ENCODE measurements around the gene LDLRAD3. TPM values are rescaled to one million over a fixed set of nuclear protein-coding genes. Genes with fewer than 3 reads are reported as not detected.

LDLRAD3 gene
- total RNA-seq, 1 donor from 2014 or later = 14.9 TPM

DNA sequence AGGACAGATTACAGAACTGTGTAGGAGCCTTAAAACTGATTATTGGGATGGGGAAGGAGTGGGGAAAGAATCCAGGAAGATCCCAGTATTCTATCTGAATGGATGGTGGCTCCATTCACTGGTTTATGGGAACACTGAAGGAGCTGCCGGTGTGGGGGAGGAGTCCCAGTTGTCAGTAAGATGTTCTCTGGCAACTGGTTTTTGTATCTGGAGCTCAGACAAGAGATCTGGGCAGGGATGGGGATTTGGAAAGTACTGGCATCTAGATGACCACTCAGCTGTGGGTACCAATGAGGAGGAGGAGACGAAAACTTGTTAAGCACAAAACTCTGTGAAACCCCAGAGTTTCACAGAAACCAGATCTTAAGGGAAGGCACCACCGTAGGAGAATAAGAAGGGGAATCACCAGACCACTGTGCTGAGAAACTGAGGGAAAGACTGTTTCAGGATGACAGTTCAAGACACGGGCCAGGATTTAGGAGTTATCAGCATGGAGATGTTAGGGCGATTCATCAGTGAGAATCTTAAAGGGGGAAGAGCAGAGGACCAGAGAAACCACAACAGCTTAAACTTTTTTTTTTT lies 28.1 kb downstream of the LDLRAD3 start:
- Mint-ChIP-seq H3K4me3 (ENCODE audit: unreplicated experiment) (no peak overlapping the region), H3K36me3 (ENCODE audit: low read depth, unreplicated experiment) (peaks cover 18% of the 10 kb centered on the region), H3K27ac (ENCODE audit: unreplicated experiment) (no peak overlapping the region), H3K27me3 (ENCODE audit: low read depth, unreplicated experiment) (no peaks in the 10 kb centered on the region), H3K4me1 (ENCODE audit: low read depth, unreplicated experiment) (peaks cover 13% of the 10 kb centered on the region), H3K9me3 (ENCODE audit: unreplicated experiment) (peaks cover 6% of the 10 kb centered on the region)
- TF ChIP-seq, protein P1, sequence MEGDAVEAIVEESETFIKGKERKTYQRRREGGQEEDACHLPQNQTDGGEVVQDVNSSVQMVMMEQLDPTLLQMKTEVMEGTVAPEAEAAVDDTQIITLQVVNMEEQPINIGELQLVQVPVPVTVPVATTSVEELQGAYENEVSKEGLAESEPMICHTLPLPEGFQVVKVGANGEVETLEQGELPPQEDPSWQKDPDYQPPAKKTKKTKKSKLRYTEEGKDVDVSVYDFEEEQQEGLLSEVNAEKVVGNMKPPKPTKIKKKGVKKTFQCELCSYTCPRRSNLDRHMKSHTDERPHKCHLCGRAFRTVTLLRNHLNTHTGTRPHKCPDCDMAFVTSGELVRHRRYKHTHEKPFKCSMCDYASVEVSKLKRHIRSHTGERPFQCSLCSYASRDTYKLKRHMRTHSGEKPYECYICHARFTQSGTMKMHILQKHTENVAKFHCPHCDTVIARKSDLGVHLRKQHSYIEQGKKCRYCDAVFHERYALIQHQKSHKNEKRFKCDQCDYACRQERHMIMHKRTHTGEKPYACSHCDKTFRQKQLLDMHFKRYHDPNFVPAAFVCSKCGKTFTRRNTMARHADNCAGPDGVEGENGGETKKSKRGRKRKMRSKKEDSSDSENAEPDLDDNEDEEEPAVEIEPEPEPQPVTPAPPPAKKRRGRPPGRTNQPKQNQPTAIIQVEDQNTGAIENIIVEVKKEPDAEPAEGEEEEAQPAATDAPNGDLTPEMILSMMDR (IDR thresholded peaks at IDR 0.05; ENCODE audit: insufficient read depth, low read depth, low read length) = no peak
- no peak for TF ChIP-seq EZH2 (IDR thresholded peaks at IDR 0.05; ENCODE audit: insufficient read depth, low read length)
- Histone ChIP-seq H3K9ac (ENCODE audit: low read length) (no peak overlapping the region), H3K27ac (ENCODE audit: low read depth, low read length) (no peak overlapping the region), H3K9me3 (ENCODE audit: insufficient read depth, low read depth, low read length) (no peaks in the 10 kb centered on the region), H4K20me1 (ENCODE audit: insufficient read depth, low read length) (peaks cover 12% of the 10 kb centered on the region), H2AFZ (ENCODE audit: low read depth, low read length) (no peak overlapping the region), H3K4me2 (ENCODE audit: low read length) (no peak overlapping the region), H3K79me2 (ENCODE audit: insufficient read depth, low read length) (no peaks in the 10 kb centered on the region), H3K27me3 (ENCODE audit: insufficient read depth, low read length) (no peaks in the 10 kb centered on the region), H3K4me3 (ENCODE audit: insufficient read depth, low read depth, low read length) (no peak overlapping the region), H3K4me1 (ENCODE audit: insufficient read depth, low read length) (no peaks in the 10 kb centered on the region), H3K36me3 (ENCODE audit: insufficient read depth, low read length) (no peaks in the 10 kb centered on the region)
- no peak for FAIRE-seq
- DNase-seq (ENCODE audit: low read depth) = no peak

DNA sequence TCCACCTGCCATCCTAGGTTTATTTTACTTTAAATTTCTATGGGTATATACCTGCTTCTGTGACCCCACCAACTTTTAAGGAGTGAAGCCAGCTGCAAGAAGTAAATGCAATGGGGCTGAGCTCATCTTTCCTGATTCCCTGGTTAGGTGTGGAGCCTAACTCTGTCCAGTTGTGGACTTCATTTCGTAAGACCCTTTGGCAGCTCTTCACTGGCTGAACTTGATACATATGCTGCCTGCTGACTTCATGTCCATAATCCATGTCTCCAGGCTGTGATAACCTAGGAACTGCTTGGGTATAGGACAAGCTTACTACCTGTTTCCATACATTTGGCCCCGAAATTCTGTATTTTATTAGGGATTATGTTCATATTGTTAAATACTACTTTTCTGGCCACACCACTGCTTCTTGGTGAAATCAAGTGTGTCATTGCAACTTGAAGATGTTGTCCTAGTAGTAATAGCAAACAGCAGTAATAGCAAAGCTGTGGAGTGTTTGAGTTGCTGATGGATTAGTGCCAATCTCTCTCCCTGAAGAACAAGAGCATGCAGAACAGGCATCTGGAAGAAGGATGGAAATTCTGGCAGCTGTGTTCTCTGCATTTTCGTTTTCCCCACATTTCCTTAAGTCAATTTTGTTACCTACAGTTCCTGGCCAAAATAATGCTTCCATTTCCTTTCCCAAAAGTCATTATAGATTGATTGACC lies 31.2 kb downstream of the LDLRAD3 start:
- no peaks in the 10 kb centered on the region for H3K27me3 Mint-ChIP-seq (ENCODE audit: low read depth, unreplicated experiment)
- no peak overlapping the region for H3K9ac ChIP-seq (ENCODE audit: low read length)
- no peaks in the 10 kb centered on the region for H3K9me3 ChIP-seq (ENCODE audit: insufficient read depth, low read depth, low read length)
- no peak overlapping the region for H3K4me2 ChIP-seq (ENCODE audit: low read length)
- H3K27ac ChIP-seq (ENCODE audit: low read depth, low read length) = no peak overlapping the region
- H3K4me3 Mint-ChIP-seq (ENCODE audit: unreplicated experiment) = no peak overlapping the region
- H3K79me2 ChIP-seq (ENCODE audit: insufficient read depth, low read length) = no peaks in the 10 kb centered on the region
- H3K4me1 ChIP-seq (ENCODE audit: insufficient read depth, low read length) = no peaks in the 10 kb centered on the region
- no peaks in the 10 kb centered on the region for H3K4me1 Mint-ChIP-seq (ENCODE audit: low read depth, unreplicated experiment)
- peaks cover 6% of the 10 kb centered on the region for H3K9me3 Mint-ChIP-seq (ENCODE audit: unreplicated experiment)
- H2AFZ ChIP-seq (ENCODE audit: low read depth, low read length) = no peak overlapping the region
- DNase-seq (ENCODE audit: low read depth) = no peak
- TF ChIP-seq EZH2 (IDR thresholded peaks at IDR 0.05; ENCODE audit: insufficient read depth, low read length) = no peak
- TF ChIP-seq, protein P1 (IDR thresholded peaks at IDR 0.05; ENCODE audit: insufficient read depth, low read depth, low read length) = no peak
- H3K4me3 ChIP-seq (ENCODE audit: insufficient read depth, low read depth, low read length) = no peak overlapping the region
- H3K36me3 Mint-ChIP-seq (ENCODE audit: low read depth, unreplicated experiment) = peaks cover 21% of the 10 kb centered on the region
- no peak for FAIRE-seq
- no peak overlapping the region for H3K27ac Mint-ChIP-seq (ENCODE audit: unreplicated experiment)
- peaks cover 2% of the 10 kb centered on the region for H4K20me1 ChIP-seq (ENCODE audit: insufficient read depth, low read length)
- no peaks in the 10 kb centered on the region for H3K36me3 ChIP-seq (ENCODE audit: insufficient read depth, low read length)
- no peaks in the 10 kb centered on the region for H3K27me3 ChIP-seq (ENCODE audit: insufficient read depth, low read length)

DNA sequence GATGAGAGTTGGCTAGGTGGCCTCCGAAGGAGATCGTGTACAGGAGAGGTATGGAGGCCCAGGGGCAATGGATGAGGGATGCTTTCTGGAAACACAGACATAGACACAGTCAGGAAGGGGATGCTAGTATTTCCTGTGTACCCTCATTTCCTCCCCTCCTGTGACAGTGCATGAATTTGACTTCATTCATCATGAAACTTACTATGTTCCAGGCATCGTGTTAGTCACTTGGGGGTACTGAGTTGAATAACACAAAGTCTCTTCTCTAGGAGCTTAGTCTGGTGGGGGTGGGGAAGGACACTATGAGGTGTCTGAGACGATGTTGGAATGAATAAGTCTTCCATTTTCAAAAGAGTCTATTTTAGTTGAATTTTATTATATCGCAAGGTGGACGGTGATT lies 32.6 kb downstream of the LDLRAD3 start:
- peaks cover 6% of the 10 kb centered on the region for H3K4me1 Mint-ChIP-seq (ENCODE audit: low read depth, unreplicated experiment)
- FAIRE-seq (no peak), DNase-seq (ENCODE audit: low read depth) (no peak)
- no peaks in the 10 kb centered on the region for H3K9me3 ChIP-seq (ENCODE audit: insufficient read depth, low read depth, low read length)
- H3K4me3 ChIP-seq (ENCODE audit: insufficient read depth, low read depth, low read length) = no peak overlapping the region
- no peaks in the 10 kb centered on the region for H3K27me3 ChIP-seq (ENCODE audit: insufficient read depth, low read length)
- no peaks in the 10 kb centered on the region for H3K79me2 ChIP-seq (ENCODE audit: insufficient read depth, low read length)
- H3K4me1 ChIP-seq (ENCODE audit: insufficient read depth, low read length) = no peaks in the 10 kb centered on the region
- H2AFZ ChIP-seq (ENCODE audit: low read depth, low read length) = no peak overlapping the region
- H3K27ac ChIP-seq (ENCODE audit: low read depth, low read length) = no peak overlapping the region
- H3K36me3 ChIP-seq (ENCODE audit: insufficient read depth, low read length) = no peaks in the 10 kb centered on the region
- H3K27me3 Mint-ChIP-seq (ENCODE audit: low read depth, unreplicated experiment) = no peaks in the 10 kb centered on the region
- H3K4me2 ChIP-seq (ENCODE audit: low read length) = no peak overlapping the region
- no peaks in the 10 kb centered on the region for H4K20me1 ChIP-seq (ENCODE audit: insufficient read depth, low read length)
- TF ChIP-seq EZH2 (IDR thresholded peaks at IDR 0.05; ENCODE audit: insufficient read depth, low read length) = no peak
- TF ChIP-seq, protein P1 (IDR thresholded peaks at IDR 0.05; ENCODE audit: insufficient read depth, low read depth, low read length) = no peak
- H3K4me3 Mint-ChIP-seq (ENCODE audit: unreplicated experiment) = no peak overlapping the region
- H3K9ac ChIP-seq (ENCODE audit: low read length) = no peak overlapping the region
- peaks cover 18% of the 10 kb centered on the region for H3K36me3 Mint-ChIP-seq (ENCODE audit: low read depth, unreplicated experiment)
- H3K9me3 Mint-ChIP-seq (ENCODE audit: unreplicated experiment) = peaks cover 6% of the 10 kb centered on the region
- no peak overlapping the region for H3K27ac Mint-ChIP-seq (ENCODE audit: unreplicated experiment)
